SK-N-SH (cell line): Measurements from ENCODE around the gene RFPL1.

Experiments used
- CTCF ChIP-seq: fragments of 200-600 bp; sonication (generic); IDR thresholded peaks from 2 replicates; pipeline ENCODE4 v1.6.1; 2017; ENCODE audit warnings: antibody characterized with exemption, mild to moderate bottlenecking, moderate library complexity
- JUND ChIP-seq: IDR thresholded peaks from 2 replicates; pipeline ENCODE4 v1.4.0; 2012
- MAX ChIP-seq: IDR thresholded peaks from 2 replicates; pipeline ENCODE4 v1.4.0; 2012; ENCODE audit warnings: low read depth
- YY1 ChIP-seq: IDR thresholded peaks from 2 replicates; pipeline ENCODE4 v1.4.0; 2012; ENCODE audit warnings: low read depth, mild to moderate bottlenecking

DNA sequence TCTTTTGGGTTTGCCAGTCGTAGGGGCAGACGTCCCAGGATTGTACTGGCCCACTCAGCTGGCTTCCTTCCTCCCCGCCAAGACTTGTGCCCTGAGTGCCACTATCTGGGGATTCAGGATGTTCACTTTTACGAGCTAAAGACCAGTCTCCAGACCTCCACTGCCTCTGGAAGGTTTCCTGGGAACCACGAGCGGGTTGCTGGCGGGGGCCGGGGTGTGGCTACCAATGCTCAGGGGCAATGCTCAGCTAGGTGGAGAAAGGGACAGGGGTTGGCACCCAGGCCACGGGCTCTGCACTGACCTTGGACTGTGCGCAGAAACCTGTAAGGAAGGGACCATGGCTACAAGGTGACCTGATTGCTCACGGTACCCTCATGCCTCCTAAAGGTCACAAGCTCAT is 43.9 kb downstream of the RFPL1 start:
- no peak for TF ChIP-seq YY1
- no peak for TF ChIP-seq JUND
- TF ChIP-seq CTCF = no peak
- no peak for TF ChIP-seq MAX
